Measurements from ENCODE around the gene TMEM59.
"Not testable (repeated sequence)": the region's sequence is repeated elsewhere in the genome, so short reads cannot be mapped to it uniquely, and the experiment has no call there.

TMEM59 gene

GRCh38 chr1:54052934-54053744 is at the start of gene TMEM59, which contains the start of gene TCEANC2:
TSS of gene TMEM59 (minus strand) at chr1:54053204. CDS start at chr1:54053188, 16 bp downstream.
TSS of gene TCEANC2 (plus strand) at chr1:54053608. CDS start at chr1:54054423, 815 bp downstream.
- peak; percentile 99 for DNase-seq

GRCh38 chr1:54100500-54100899 is 47.5 kb upstream of the TMEM59 start:
- no peak for DNase-seq

GRCh38 chr1:54099061-54099610 is 46.1 kb upstream of the TMEM59 start:
- no peak for DNase-seq

GRCh38 chr1:54096877-54097240 is 43.9 kb upstream of the TMEM59 start:
- no peak for DNase-seq

- DNase-seq, result no peak
Observed at GRCh38 chr1:54096227-54096876, 43.3 kb upstream of the TMEM59 start.

GRCh38 chr1:54095546-54096226 is 42.7 kb upstream of the TMEM59 start:
- DNase-seq, result peak; percentile 55

- DNase-seq, result not testable (repeated sequence)
Observed at GRCh38 chr1:54094730-54095105, 41.7 kb upstream of the TMEM59 start.

GRCh38 chr1:54094001-54094729 is 41.2 kb upstream of the TMEM59 start:
- no peak for DNase-seq

GRCh38 chr1:54091666-54092065 is 38.7 kb upstream of the TMEM59 start:
- DNase-seq, result no peak

- no peak for DNase-seq
Observed at GRCh38 chr1:54088385-54088784, 35.4 kb upstream of the TMEM59 start.

- no peak for DNase-seq
Observed at GRCh38 chr1:54086754-54087153, 33.8 kb upstream of the TMEM59 start.

- no peak for DNase-seq
Observed at GRCh38 chr1:54084794-54085193, 31.8 kb upstream of the TMEM59 start.

GRCh38 chr1:54081306-54082270 is 28.6 kb upstream of the TMEM59 start:
- peak; percentile 87 for DNase-seq

- DNase-seq, result no peak
Observed at GRCh38 chr1:54080598-54081049, 27.6 kb upstream of the TMEM59 start.

- DNase-seq, result no peak
Observed at GRCh38 chr1:54077359-54077758, 24.4 kb upstream of the TMEM59 start.

GRCh38 chr1:54070171-54070837 is 17.3 kb upstream of the TMEM59 start:
- peak; percentile 89 for DNase-seq

GRCh38 chr1:54069791-54070170 is 16.8 kb upstream of the TMEM59 start:
- DNase-seq, result no peak

GRCh38 chr1:54064299-54064698 is 11.3 kb upstream of the TMEM59 start:
- DNase-seq, result no peak

- DNase-seq, result peak; percentile 80
Observed at GRCh38 chr1:54054438-54054749, 1.4 kb upstream of the TMEM59 start.

- DNase-seq, result peak; percentile 65
Observed at GRCh38 chr1:54053745-54054437, 887 bp upstream of the TMEM59 start.

All from hematopoietic multipotent progenitor cell treated with erythropoietin and hydrocortisone succinate and interleukin-3 and kit ligand, for 6 days (in vitro differentiated cells).